Stimulated activated CD8-positive, alpha-beta memory T cell treated with anti-CD3 and anti-CD28 coated beads, Interleukin-4, amount 100 ng/mL, for 24 hours (primary cell): ENCODE data around the gene CAPN14.
"Not testable (repeated sequence)": the region's sequence is repeated elsewhere in the genome, so short reads cannot be mapped to it uniquely, and the experiment has no call there.

Source experiments
- DNase-seq: peaks from one replicate; pipeline ENCODE4 v3.0.0-alpha.2; 2020; ENCODE audit warnings: low read depth

CAPN14 gene

DNA sequence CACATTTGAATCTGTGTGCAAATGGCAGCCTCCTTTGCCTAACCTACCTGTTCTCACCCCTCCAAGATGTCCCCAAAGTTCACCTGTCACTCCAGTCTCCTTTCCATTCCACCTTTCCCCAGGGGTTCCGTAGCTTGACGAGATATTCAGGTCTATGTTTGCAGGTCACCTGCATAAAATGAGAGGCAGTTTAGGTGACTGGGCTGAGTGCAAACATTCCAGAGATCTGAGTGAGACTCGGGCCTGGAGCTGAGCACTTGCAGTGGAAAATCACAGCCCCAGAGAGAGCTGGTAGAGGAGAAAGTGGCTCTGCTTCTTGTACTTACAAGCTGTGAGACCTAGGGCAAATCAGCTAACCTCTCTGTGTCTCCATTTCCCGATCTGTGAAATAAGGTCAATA lies 20.1 kb downstream of the CAPN14 start:
- no peak for DNase-seq

DNA sequence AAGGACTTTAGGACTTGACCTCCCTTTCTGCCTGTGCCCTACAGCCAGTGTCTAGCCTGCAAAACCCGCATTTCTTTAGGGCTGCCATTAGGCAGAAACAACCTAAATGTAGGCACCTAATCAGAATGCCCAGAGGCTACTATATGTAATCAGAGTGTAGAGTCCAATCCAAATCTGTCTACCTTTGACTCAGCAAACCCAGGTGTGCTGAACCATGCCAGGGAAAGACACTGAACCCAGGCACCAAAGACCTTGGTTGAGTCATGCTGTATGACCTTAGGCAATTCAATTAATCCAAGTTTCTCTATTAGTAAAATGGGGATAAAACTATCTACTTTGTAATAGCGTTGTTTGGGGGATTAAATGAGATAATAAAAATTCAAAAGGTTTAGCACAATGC lies 20.7 kb downstream of the CAPN14 start:
- DNase-seq = no peak

DNA sequence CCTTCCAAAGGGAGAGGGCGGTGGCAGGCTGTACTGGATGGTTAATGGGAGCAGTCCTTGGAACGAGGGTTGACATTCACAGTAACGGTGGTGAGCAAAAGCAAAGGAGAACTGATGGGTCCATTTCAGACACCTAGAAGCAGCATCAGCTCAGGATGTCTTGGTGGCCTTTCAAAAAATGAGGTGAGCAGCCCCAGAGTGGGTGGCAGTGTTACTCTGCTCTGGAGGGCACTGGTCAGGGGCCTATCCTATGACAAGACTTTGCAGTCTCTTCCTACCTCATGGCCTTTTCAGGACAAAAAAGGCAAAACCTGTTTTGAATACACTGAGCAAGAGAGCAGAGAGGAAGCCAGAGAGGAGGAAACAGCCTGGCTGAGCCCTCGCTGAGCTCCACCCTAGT lies 23.5 kb downstream of the CAPN14 start:
- no peak for DNase-seq

DNA sequence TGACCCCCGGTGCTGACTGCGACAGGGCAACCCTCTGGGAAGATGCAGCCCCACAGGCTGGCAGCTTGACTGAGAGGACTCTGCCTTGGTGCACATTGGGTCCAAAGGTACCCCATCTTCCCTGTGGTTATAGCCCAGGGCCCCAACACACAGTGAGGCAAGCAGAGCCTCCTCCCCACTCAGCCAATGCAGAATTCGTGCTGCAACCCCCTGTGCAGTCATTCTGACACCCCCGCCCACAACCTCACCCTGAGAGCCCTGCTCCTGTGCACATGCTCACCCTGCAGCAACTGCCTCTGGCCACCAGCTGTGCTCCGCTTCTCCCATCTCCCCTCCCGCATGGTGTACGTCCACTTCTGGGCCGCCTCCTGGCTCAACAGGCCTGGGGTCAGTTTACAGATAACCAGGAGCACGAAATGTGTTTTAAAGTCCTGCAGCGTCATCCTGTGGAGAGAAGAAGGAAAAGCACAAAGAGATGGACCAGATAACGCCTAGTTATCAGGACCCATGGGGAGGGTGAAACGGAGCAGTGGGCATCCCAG lies 24.4 kb downstream of the CAPN14 start:
- DNase-seq = no peak

DNA sequence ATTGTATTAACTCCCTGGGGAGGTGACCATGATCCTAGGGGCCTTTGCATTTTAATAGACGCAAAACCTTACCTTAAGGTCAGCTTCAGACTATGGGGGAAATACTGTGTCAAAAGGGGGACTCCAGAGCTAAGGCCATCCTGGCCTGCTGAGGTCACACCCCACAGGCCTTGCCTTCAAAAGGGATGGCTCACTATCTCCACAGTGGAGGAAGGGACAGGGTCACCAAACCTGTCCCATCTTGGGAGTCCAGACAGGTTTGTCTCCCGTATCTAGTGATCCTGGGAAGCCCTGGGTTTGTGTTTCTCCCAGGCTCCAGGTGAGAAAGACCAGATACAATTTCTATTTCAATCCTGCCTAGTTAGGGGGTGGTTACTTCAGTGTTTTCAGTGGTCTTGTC lies 24.9 kb downstream of the CAPN14 start:
- no peak for DNase-seq

DNA sequence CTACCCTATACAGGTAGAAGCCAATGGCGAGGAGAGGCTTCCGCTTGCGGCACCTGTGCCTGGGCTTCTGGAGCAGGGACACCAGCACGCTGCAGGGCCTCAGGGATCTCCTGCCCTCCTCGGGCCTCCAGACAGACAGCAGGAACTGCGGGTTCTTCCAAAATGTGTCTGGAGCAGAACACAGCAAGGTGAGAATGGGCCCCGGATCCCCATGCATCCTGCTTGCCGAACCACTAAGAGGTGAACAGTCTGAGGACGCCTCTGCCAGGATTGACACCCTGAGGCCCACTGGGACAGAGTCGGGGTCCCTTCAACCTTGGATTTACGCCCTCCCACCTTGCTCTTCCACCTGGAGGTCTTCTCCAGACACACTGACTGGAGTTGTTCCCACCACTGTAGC lies 25.4 kb downstream of the CAPN14 start:
- no peak for DNase-seq

DNA sequence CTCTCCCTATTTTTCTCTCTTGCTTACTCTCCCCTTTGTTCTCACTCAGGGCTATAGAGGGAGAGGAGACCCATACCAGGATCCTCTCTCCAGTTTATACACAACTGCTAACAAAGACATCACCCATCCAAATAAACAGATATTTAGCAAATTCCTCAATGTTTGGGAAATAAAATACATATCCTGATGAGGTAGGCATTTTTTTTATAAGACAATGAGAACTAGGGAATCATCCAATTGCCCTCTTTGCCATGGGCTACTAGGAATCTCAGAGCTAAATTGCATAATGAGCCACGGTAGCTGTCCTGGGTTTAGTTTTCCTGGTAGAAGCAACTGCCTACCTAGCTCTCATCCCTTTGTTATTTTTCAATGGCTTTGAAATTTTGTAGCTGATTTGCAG lies 27.1 kb downstream of the CAPN14 start:
- DNase-seq = no peak

DNA sequence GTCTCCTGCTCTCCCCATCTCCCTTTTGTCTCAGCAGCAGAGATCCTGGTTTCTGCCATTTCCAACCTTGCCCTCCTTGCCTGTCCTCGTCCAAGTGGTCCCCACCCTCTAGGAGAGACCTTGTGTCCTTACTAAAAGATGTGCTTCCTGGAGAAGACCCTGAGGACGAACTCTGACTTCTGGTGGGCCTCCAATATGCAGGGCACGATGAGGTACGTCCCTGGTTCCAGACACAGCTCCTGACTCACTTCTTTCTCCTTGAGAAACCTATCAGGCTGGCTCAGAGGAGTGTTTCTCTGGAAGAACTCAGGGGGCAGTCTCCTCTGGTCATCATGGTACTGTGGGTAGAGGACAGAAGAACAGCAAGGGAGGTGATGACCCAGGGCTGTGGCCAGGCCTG lies 28.2 kb downstream of the CAPN14 start:
- DNase-seq = no peak

DNA sequence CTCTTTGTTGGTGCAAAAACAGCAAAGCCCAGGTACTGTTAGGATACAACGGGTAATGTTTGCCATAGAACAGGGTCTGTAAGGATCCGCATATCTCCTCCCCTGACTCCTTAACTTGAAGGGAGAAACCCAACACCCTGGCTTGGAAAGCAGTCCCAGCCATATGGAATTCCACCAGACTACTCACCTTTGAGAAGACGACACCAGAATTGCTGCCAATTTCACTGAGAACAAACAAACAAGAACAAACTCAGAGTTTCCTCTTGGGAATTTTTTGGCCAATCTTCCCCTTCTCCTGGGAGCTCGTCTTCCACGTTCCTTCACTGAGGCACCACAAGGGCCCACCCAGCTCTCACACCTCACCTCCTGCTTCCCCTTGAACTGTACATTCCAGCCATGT lies 29.2 kb downstream of the CAPN14 start:
- DNase-seq = no peak

DNA sequence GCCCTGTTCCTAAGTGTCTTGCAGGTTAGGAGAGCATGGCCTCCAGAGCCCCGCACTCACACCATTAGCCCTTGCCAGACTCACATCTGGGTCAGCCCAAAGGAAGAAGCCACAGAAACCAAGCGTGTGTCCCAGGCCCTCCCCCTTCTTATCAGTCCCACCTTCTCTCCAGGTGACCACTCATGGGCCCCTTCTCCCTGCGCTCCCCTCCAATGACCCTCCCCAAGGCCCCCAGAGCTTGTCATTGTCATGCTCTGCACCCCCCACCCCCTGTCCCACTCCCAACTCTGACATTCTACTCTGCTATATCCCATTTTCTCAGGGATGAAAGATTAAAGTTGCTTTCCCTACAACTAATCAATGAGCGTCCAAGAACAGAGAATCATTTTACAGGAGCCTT lies 30.1 kb downstream of the CAPN14 start:
- DNase-seq = no peak

DNA sequence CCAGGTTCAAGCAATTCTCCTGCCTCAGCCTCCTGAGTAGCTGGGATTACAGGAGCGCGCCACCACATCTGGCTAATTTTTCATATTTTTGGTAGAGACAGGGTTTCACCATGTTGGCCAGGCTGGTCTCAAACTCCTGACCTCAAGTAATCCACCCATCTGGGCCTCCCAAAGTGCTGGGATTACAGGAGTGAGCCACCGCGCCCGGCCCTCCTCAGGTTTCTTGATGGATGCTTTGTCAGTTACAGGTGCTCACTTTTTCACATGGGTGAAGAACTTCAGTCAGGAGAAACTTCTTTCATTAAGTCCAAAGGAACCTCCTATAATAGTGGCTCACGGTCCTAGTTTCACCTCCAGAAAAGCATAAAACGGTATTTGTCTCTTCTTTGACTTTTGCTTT lies 33.3 kb downstream of the CAPN14 start:
- not testable (repeated sequence) for DNase-seq

DNA sequence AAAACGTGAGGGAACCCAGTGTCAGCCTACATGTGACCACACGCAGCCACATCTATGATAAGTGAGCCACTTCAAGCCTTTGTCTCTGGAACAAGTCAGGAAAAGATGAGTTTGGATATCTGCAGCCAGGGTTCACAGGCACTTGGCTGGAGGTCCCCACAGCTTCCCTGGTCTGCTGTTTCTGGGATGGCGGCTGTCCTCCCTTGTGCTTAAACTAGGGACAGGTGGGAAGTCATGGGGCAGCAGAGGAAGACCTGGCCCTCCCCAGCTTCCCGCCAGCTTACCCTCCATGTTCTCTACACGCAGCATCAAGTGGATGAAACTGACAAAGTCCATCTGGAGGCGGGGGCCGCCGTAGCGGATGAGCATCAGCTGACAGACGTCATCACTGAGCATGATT lies 40.6 kb downstream of the CAPN14 start:
- no peak for DNase-seq

DNA sequence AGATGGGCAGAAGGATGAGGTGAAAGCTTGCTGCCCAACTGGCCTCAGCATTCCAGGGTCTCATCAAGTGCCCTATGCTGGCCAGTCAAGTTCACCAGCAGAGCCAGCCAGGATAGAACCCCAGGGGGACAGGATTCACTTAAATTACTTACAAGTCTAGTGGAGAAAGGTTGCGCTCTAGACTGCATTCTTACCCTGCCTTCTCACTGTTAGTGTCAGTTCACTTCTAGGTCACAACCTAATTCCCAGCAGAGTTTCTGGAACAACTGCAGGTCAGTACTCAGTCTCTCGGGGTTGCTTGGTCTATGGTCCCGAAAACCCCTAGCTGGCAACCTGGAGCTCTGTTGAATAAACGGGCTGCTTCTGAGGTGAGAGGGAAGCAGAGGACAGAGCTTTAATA lies 46.2 kb downstream of the CAPN14 start:
- DNase-seq = no peak

DNA sequence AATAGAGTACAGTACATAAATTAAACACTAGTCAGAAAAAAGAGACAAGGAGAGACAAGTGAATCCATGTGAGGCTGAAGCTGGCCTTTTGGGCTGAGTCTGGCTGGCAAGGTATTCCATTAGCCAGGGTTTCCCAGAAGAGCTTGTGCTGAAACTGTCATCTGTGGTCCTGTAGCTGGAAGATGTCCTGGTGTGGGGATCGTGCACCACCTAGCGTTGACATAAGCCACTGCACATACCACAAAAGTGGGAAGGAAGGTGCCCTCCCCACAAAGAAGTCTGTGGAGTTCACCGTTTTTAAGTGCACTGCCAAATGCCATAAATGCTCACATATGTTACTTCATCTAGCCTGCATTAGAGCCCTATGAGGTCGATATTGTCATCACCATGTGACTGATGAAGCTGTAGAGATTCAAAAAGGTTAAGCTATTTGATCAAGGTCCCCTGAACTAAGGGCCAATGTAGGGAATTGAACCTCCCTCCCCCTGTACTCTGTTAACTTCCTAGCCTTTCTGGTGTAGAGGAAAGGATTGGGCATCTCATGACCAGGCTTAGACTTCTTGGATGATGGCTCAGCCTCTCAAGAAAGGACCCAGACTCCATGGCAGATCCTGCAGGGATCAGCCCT lies 47.1 kb downstream of the CAPN14 start:
- DNase-seq = peak; percentile 33

DNA sequence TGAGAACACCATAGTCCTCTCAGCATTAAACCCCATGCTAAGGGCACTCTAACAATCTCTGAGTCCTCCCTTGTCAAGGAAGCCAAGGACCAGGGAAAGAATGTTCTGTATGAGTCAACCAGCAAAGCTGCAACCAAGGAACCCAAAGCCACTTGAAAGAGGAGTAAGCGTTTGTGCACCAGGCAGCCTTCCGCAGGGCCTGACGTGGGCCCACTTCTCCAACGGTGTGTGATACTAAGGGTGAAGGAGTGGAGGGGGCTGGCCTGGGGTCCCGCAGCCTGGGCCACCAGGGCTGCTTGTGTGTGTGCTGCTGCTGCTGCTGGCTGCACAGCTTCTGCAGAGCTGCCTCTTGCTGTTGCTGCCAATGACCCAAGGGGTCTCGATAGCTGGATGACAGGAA lies 49.0 kb downstream of the CAPN14 start:
- DNase-seq = no peak

DNA sequence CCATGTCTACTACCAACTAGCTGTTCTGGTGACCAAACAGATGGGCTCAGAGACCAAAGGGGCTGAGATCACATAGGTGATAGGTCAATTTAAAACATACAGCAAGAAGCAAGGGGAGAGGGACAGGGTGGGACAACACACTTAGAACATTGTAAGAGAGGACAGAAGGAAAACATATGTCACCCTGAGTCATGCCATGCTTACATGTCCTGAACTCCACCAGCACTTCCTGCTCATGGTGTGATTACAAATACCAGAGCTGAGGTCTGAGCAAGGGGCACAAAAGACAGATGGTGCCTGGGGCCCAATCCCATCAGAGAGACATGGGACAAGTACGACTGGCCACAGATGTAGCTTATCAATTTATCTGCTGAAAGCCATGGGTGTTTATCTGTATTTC lies 50.4 kb downstream of the CAPN14 start:
- DNase-seq = no peak

DNA sequence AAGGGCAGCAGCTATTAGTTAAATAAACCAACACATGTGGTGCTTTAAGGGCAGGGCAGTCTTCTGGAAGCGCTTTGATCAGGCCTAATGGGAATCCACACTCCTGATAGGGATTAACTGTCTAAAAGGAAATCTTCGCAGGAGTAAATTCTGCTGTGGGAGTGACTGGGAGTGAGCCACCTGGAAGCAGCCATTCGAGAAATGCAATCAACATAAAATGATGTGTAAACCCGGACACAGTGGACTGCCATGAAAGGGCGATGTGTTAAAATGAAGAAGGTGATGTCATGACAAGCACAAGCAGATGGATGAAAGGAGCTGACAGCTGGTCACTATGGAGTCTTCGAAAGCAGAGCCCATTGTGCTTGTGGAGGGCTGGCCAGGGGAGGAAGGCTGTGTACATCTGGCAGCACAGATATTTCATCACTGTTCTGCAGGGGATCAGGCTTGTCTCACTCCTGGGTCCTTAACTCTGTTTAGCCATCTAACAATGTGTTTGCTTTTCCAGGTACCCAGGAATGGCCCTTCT lies 54.2 kb downstream of the CAPN14 start:
- DNase-seq = no peak

DNA sequence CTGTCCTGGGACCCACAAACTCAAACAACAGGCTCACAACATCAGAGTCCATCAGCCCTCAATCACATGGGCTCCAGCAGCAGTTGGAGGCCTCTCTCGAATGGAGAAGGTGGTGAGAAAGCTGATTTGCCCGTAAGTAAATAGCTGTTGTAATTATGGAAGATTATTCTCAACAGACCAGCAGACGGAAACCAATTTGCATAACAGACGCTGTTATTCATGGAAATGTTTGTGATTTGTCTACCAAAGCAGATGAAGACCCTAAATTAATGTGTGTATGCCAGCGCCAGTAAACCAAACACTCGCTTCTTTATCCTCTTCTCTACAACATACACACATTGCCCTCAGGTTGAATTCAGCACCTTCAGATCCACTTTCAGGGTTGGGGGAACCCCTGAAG lies 55.7 kb downstream of the CAPN14 start:
- DNase-seq = no peak

DNA sequence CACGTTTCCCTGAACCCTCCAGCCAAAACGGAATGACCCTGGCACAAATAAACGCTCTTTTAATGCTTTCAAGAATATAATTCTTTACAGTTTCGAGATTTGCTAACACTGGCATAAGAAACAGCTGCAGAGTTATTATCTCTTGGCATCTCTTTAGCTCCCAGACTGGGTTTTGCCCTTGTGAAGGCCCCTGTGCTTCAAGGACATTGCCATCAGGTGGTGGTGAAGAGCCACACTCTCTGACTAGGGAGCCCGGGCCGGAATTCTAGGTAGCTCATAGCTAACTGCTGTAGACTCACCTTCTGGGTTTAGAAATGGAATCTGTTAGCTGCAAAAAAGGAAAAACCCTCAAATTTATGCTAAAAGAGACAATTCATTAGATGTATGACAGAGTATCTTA lies 65.8 kb downstream of the CAPN14 start:
- no peak for DNase-seq

DNA sequence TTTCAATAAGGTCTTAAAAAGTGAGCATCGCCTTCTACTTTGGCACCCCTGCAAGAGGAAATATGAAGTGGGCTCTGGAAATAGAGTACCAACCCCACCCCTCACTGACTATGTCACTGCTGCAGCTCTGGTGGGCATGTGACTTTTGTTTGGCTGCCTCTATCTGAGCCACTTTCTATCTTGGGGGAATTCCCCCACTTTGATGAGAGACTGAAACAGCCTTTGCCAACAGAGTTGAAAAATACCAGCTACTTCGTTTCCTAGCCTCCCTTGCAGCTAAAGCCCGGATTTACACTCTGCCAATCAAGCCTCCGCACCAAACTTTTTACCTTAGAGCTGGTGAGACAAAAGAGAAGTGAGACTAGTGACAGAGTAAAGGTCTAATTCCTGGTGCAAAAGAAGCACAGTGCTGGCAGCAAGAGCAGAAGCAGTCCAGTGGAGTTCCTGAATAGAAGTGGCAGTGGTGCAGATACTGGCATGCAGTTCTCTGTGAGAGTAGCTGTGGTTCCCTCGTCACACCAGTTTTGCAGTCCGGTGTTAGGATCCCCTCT lies 67.1 kb downstream of the CAPN14 start:
- DNase-seq = no peak

DNA sequence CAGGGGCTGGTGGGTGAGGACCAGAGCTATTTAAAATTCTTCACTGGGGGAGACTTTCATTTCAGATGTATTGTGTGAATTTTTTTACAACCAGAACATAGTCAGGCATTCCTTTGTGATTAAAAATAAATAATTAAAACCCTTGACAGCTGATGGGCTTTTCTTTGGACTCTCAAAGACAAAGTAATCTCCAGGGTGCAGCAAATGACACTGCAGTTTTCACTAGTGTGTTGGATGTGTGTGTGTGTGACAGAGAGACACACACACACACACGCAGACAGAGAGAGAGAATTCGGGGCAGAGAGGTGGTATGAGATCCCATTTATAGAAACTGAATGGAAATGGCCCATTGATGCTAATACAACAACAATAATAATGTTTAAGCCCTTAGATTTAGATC lies 68.8 kb downstream of the CAPN14 start:
- DNase-seq = no peak

DNA sequence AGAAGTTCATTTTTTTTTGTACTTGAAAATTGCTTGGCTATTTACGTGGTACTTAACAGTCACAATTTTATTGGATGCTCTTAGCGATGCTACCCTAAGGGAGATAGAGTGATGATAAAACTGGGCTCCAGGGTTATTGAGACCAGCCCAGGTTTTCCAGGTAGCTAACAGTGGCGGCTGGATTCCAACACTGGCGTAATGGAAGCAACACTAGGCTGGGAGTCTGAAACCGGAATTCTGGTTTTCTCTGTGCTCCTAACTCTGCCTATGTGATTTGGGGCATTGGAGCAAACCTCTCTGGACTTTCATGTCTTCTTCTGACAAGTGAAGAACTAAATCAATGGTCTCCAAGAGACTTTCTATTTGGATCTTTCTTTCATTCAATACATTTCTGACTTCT lies 69.7 kb downstream of the CAPN14 start:
- no peak for DNase-seq

DNA sequence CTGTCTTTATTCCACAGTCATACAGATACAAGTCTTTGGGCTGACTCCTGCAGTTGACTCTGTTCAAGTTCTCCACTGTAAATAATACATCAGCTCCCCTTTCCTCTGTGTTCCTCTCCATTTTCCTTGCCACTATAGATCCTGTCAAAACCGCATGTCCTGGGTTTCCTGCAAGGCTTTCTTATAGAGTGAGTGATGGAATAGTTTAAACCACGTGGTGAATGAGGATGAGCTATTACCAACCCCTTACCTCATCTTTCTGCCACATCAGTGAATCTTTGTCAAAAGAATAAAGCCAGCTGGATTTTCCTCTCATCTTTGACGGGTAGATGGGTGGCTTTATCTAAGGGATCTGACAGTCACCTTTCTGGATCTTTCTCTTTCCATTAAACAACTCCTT lies 75.2 kb downstream of the CAPN14 start:
- DNase-seq = no peak

DNA sequence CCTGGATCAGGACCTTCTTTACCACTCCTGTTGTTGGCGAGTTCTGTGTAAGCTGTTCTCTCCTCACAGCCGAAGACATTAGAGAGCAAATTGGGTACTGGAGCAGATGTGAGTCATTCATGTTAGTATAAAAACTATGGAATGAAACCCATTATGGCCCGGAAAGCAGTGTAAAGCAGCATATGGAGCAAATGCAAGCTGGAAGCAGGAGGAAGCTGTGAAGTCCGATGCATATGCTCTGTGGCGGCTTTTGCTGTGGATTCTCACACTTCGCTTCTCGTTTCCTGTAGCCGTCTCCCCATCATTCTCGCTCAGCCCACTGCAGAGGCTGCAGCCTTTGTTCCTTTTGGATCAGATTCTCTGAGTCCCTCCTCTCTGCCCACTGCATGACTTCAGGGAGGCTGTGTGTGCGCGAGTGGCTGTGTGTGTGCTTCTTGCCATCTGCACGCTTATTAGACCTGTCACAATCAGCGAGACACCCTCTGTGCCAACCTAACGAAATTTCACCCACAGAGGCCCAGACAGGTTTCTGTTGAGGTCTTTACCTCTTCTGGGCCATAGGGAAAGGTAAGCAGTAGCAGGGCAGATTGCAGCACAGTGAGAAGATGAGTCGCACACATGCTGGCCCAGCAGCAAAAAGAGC lies 75.8 kb downstream of the CAPN14 start:
- DNase-seq = no peak
